GM18873 (cell line): ENCODE data around the gene SFTPB.
"Not testable (repeated sequence)": the region's sequence is repeated elsewhere in the genome, so short reads cannot be mapped to it uniquely, and the experiment has no call there.

ENCODE experiments used
- ATAC-seq: cut with Tn5 transposase; IDR thresholded peaks from one replicate; pipeline ENCODE4 v1.9.1; 2021; ENCODE audit warnings: mild to moderate bottlenecking, moderate library complexity, moderate number of reproducible peaks; ENCODE audit not compliant: unreplicated experiment, low FRiP score

The SFTPB gene

DNA sequence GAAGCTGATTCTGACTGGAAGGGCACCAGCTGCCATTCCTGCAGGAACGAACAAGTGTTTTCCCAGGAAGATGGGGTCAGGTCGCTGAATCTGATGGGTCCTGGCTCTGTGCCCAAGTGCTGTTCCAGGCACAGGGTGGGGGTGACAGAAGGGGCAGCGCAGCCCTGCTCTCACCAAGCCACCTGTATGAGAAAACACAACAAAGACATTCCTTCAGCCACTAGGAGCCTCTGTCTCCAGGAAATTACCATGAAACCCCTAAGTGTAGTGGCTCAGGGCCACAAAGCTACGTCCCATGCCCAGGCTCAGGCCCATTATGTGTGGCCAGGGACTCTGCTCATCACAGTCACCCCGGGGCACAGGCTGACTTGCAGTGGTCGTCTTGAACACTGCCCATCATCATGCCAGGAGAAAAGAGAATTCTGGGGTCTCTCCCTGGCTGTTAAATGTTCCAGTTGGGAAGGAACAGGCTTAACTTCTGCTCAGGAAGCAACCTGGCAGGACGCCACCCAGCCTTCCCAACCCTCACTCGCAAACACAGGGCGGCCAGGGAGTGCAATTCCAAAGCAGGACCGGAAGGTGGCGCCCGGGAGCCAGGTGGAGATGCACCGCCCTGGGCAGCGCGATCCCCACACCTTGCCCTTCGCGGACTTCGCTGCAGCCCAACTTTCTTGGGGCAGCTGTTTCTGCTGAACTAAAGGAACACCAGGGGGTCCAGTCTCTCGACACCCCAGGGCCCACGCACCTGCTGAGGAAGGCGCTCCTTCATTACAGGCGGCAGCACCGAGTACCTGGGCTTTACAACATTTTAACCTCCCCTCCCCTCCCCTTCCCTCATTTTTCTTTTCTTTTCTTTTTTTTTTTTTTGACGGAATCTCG is 11.0 kb upstream of the SFTPB start:
- ATAC-seq: no peak

DNA sequence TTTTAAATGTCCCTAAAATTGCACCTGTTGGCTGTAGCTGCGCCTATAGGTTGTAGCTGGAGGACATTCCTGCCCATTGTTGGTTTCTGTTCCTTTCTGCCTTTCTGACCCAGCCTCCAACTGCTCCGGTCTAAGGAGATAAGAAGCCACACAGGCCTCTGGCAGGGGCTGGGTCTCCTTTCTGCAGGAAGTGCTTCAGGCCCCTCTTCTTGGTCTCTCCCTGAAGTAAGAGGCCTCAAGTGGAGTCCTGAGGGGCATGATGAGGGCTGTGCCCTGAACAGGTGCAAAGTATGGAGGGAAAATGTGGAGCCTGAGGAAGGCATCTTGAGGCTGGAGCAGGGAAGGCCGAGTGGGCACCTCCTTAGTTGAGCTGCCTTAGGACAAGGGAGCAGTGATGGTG is 10.4 kb upstream of the SFTPB start:
- no peak for ATAC-seq

- ATAC-seq: no peak
Observed at GRCh38 chr2:85675866-85676548, 8.0 kb upstream of the SFTPB start.

- no peak for ATAC-seq
Observed at GRCh38 chr2:85675427-85675826, 7.4 kb upstream of the SFTPB start.

DNA sequence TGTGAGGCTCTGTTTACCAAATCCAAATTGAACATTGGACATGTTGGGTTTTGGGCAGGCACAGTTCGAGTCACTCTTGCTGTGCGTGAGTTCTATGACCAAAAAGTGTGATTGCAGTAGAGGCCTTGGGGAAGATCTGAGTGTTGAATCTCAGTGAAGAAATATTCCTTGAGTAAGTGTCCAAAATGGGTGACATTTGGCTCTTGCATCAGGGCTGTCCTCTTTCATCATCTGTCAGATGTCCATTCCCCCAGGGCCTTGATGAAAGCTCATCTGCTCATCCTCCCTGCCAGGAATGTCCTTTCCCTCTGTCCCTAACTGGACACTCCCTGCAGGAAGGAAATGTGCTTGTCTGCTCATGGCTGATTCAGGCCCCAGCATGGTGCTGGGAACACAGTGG is 6.4 kb upstream of the SFTPB start:
- ATAC-seq: no peak

DNA sequence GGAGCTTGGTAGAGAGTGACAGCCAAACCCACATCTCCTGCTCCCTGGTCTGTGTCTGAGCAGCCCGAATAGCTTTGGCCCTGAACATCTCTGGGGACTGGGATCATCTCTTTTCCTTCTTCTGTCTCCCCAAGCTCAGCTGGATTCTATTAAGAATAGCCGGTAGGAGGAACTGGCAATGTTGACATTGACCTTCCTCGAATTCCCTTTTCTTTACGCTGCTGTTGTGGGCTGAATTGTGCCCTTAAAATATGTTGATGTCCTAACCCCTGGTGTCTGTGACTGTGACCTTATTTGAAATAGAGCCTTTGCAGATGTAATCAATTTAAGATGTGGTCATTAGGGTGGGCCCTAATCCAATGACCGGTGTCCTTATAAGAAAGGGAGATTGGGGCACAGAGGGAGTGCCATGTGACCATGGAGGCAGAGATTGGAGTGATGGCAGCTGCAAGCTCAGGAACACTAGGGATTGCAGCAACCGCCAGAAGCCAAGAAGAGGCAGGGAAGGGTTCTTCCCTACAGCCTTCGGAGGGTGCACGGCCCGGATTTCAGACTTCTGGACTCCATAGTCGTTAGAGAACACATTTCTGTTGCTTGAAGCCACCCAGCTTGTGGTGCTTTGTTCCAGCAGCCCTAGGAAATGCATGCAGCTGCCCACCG is 5.8 kb upstream of the SFTPB start:
- ATAC-seq: no peak

DNA sequence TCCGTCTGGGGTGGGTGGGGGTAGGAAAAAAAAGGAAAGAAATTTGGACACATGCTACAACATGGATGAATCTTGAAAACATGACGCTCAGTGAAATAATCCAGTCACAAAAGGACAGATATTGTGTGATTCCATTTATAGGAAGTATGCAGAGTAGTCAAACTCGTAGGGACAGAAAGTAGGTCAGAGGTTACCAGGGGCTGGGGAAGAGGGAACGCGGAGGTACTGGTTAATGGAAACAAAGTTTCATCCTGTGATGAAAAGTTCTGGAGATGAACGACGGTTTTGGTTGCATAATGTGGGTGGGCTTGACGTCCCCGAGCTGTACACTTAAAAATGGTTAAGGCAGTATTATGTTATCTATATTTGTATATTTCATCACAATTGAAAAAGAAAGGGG is 4.5 kb upstream of the SFTPB start:
- ATAC-seq: no peak

- not testable (repeated sequence) for ATAC-seq
Observed at GRCh38 chr2:85670416-85670815, 2.4 kb upstream of the SFTPB start.

DNA sequence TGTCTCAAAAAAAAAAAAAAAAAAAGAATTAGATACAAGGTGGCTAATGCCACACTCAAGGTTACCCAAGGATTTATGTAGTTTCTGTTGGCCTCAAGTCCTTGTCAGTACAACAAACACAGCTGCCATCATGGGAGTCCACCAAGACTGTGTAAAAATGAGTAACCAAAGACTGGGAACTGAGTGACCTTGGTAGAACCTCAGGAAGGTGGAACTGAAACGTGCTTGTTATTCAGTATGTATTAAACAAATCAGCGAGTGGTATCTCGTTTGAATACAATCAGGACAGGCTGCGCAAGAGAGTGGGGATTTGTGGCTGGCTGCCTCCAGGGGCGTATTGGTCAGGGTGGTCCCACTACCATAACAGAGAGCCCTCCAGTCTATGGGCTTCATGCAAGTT is 1.6 kb upstream of the SFTPB start:
- peak; percentile 70 for ATAC-seq

GRCh38 chr2:85668857-85669142 is 801 bp upstream of the SFTPB start:
- ATAC-seq: no peak

- no peak for ATAC-seq
Observed at GRCh38 chr2:85667561-85668008, 414 bp downstream of the SFTPB start.

DNA sequence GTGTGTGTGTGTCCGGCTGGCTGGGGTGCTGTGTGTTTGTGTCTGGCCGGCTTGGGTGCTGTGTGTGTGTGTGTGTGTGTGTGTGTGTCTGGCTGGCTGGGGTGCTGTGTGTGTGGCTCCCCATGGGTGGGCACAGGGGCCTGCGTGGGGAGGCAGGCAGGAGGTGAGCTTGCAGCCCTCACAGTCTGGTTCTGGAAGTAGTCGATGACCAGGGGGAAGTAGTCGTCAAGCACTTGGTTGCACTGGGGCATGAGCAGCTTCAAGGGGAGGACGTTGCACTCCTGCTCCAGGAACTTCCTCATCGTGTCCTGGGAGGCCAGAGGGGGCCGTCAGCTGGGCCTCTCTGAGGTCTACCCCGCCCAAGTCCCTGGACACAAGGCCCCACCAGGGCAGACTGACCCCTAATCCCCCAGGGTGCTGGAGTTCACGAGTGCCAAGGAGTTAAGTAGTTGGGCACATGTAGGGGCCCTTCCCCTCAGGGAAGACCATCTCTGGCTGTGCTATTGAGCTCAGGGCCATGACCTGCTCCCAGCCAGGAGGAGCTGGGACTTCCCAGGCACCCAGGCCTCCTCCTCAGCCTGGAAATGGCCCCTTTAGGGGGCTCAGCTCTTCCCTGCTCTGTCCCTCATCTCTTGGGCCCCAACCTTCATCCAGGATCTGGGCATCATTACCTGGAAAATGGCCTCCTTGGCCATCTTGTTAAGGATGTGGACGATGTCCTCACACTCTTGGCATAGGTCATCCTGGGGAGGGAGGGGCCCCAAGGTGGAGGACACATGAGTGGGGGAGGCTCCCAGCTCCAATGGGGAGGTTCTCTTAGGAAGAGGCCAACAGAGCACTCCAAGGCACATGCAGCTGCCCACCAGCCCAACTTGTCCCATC is 1.3 kb downstream of the SFTPB start:
- ATAC-seq: no peak

GRCh38 chr2:85666016-85666415 is 2.0 kb downstream of the SFTPB start:
- no peak for ATAC-seq

GRCh38 chr2:85665264-85665937 is 2.6 kb downstream of the SFTPB start:
- ATAC-seq: no peak

DNA sequence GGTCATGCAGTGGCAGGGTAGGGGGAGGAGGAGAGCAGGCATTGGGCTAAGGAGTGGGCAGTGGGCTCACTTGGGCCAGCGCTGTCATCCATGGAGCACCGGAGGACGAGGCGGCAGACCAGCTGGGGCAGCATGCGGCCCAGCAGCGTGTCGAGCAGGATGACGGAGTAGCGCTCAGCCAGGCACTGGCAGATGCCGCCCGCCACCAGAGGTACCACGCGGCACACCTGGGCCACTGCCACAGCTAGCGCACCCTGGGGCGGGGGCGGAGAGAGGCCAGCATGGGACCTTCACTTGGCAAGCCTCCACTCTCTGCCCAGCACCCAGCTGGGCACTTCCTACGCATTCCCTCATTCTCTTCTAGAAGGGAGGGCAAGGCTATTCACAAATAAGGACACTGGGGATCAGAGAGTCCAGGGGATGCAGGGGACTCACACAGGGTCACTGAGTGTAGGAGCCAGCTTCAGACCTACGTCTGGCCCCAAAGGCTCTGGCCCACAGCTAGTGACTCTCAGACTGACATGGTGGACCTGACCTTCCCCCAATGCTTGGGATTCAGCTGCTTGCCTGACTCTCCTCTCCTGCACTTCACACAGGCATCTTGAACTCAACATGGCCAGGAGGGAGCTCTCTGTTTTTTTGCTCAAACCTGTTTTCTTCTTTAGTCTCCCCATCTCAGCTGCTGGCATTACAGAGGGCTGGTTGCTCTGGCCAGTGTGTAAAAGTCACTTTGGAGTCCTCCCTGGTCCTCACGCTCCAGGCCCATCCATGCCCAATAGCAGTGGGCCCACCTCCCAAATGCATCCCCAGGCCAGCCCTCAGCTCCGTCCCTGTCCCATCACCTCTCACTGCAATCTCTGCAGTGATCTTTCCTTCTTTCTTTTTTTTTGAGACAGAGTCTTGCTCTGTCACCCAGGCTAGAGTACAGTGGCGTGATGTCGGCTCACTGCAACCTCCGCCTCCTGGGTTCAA is 4.1 kb downstream of the SFTPB start:
- ATAC-seq: no peak

- ATAC-seq: no peak
Observed at GRCh38 chr2:85662899-85663593, 5.0 kb downstream of the SFTPB start.

DNA sequence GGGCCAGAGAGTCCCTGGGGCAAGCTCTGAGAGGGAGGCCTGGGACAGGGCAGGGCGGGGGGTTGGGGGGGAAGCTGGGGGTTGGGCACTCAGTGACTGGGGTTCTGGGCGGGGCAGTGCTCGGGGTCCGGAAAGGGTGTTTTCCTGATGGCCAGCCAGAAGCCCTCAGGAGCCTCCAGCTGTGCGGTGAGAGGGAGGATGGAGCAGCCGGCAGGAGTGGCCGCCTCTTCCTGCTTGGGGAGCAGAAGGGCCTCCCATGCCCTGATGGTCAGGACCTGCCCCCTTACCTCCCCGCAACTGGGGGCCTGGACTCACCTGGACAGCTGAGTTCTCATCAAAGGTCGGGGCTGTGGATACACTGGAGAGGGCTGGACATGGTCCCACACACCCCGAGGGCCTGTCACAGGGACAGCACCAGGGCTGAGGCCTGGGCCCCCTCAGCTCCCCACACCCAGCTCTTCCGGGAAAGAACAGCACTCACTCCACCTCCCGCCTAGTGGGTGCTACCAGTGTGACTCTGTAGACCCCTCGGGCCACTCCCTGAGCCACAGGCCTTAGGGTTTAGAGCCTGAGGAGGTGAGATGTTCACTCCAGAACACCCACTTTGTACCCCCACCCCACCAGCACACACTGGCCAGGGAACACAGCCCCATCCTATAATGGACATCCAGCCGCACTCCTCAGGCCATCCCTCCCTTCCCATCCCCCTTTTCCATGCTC is 6.7 kb downstream of the SFTPB start:
- no peak for ATAC-seq

GRCh38 chr2:85660725-85661124 is 7.3 kb downstream of the SFTPB start:
- ATAC-seq: no peak
